Islet of Langerhans (tissue), 1 donor: ENCODE measurements around the gene NPHP1.
"Not testable (repeated sequence)": the region's sequence is repeated elsewhere in the genome, so short reads cannot be mapped to it uniquely, and the experiment has no call there.

Source experiments
- FAIRE-seq: peaks from one replicate; lab custom pipeline; 2011; peaks lifted over from hg19 to GRCh38; lab: Jason Lieb, UNC

The NPHP1 gene

GRCh38 chr2:110197452-110197851 lies 7.4 kb downstream of the NPHP1 start:
- FAIRE-seq: no peak

- FAIRE-seq: not testable (repeated sequence)
These were observed 14.6 kb downstream of the NPHP1 start for GRCh38 chr2:110190169-110190568.

- no peak for FAIRE-seq
These were observed 22.4 kb downstream of the NPHP1 start for GRCh38 chr2:110182449-110182848.

GRCh38 chr2:110180036-110180435 lies 24.8 kb downstream of the NPHP1 start:
- no peak for FAIRE-seq

GRCh38 chr2:110173523-110173922 lies 31.3 kb downstream of the NPHP1 start:
- peak; percentile 47 for FAIRE-seq

GRCh38 chr2:110172506-110172905 lies 32.3 kb downstream of the NPHP1 start:
- FAIRE-seq: no peak

GRCh38 chr2:110170102-110170501 lies 34.7 kb downstream of the NPHP1 start:
- no peak for FAIRE-seq

GRCh38 chr2:110167326-110168000 lies 37.4 kb downstream of the NPHP1 start:
- FAIRE-seq: no peak

- FAIRE-seq: no peak
These were observed 38.5 kb downstream of the NPHP1 start for GRCh38 chr2:110166266-110166665.

GRCh38 chr2:110157153-110157793 lies 47.5 kb downstream of the NPHP1 start:
- peak; percentile 99 for FAIRE-seq

GRCh38 chr2:110154828-110155227 lies 50.0 kb downstream of the NPHP1 start:
- FAIRE-seq: not testable (repeated sequence)

- not testable (repeated sequence) for FAIRE-seq
These were observed 50.6 kb downstream of the NPHP1 start for GRCh38 chr2:110154188-110154587.

GRCh38 chr2:110153416-110153815 lies 51.4 kb downstream of the NPHP1 start:
- no peak for FAIRE-seq

GRCh38 chr2:110152943-110153342 lies 51.9 kb downstream of the NPHP1 start:
- no peak for FAIRE-seq

GRCh38 chr2:110149330-110150220 lies 55.2 kb downstream of the NPHP1 start:
- FAIRE-seq: no peak

GRCh38 chr2:110146945-110147332 lies 57.9 kb downstream of the NPHP1 start:
- FAIRE-seq: no peak

GRCh38 chr2:110146183-110146944 lies 58.4 kb downstream of the NPHP1 start:
- FAIRE-seq: no peak

GRCh38 chr2:110143982-110144381 lies 60.8 kb downstream of the NPHP1 start:
- no peak for FAIRE-seq

- no peak for FAIRE-seq
These were observed 64.4 kb downstream of the NPHP1 start for GRCh38 chr2:110140401-110140800.

GRCh38 chr2:110134025-110134424 lies 70.8 kb downstream of the NPHP1 start:
- FAIRE-seq: no peak

- no peak for FAIRE-seq
These were observed 73.6 kb downstream of the NPHP1 start for GRCh38 chr2:110131166-110131565.

- no peak for FAIRE-seq
These were observed 74.1 kb downstream of the NPHP1 start for GRCh38 chr2:110130757-110131156.
